ENCODE measurements around the gene CKB. TPM values are rescaled to one million over a fixed set of nuclear protein-coding genes. Genes with fewer than 3 reads are reported as not detected.

CKB gene
- total and polyA plus RNA-seq, 3 donors from 2014 or later = 504 to 1,322 (median 1,148) TPM

- Histone ChIP-seq H3K36me3 (ENCODE audit: low read depth, missing control alignments) (no peaks in the 10 kb centered on the region), H3K27ac (peak overlapping the region; percentile 55 to 59), H3K27me3 (no peaks in the 10 kb centered on the region), H3K4me1 (peaks cover 77% of the 10 kb centered on the region), H3K9me3 (no peaks in the 10 kb centered on the region), H3K4me3 (no peak overlapping the region)
- DNase-seq = no peak
- intact Hi-C loops (cut with DNase I; ENCODE audit: low total_unique reads) = no loop called here
- WGBS, 2 donors = 79 to 83% methylated on average over 23 to 33 of the region's 33 CpGs
- TF ChIP-seq POLR2A (IDR thresholded peaks at IDR 0.05) (no peak), CTCF (IDR thresholded peaks at IDR 0.05) (no peak)
Observed at GRCh38 chr14:103541709-103542604, 19.3 kb upstream of the CKB start.

- H3K27ac ChIP-seq = peak overlapping the region; percentile 55 to 62
- intact Hi-C loops (cut with DNase I; ENCODE audit: low total_unique reads) = no loop called here
Observed at GRCh38 chr14:103540821-103541708, 18.4 kb upstream of the CKB start.

GRCh38 chr14:103539056-103539825 lies 16.6 kb upstream of the CKB start:
- H3K4me3 ChIP-seq = no peak overlapping the region
- intact Hi-C loops (cut with DNase I; ENCODE audit: low total_unique reads) = no loop called here
- no peaks in the 10 kb centered on the region for H3K9me3 ChIP-seq
- peaks cover 83% of the 10 kb centered on the region for H3K4me1 ChIP-seq
- H3K27me3 ChIP-seq = no peaks in the 10 kb centered on the region
- 76 to 79% methylated on average over 27 to 28 of the region's 28 CpGs for WGBS, 2 donors
- no peak for DNase-seq
- H3K36me3 ChIP-seq (ENCODE audit: low read depth, missing control alignments) = no peaks in the 10 kb centered on the region
- TF ChIP-seq CTCF (IDR thresholded peaks at IDR 0.05) (no peak), POLR2A (IDR thresholded peaks at IDR 0.05) (no peak)
- H3K27ac ChIP-seq = peak overlapping the region; percentile 59 to 81

More at GRCh38 chr14:103540821-103541708, 18.4 kb upstream of the CKB start:
- Histone ChIP-seq H3K4me3 (no peak overlapping the region), H3K9me3 (no peaks in the 10 kb centered on the region), H3K36me3 (ENCODE audit: low read depth, missing control alignments) (no peaks in the 10 kb centered on the region), H3K27me3 (no peaks in the 10 kb centered on the region), H3K4me1 (peaks cover 77% of the 10 kb centered on the region)
- DNase-seq = no peak
- no peak for TF ChIP-seq CTCF (IDR thresholded peaks at IDR 0.05)
- no peak for TF ChIP-seq POLR2A (IDR thresholded peaks at IDR 0.05)
- WGBS, 2 donors = 72 to 74% methylated on average over 13 to 17 of the region's 17 CpGs

GRCh38 chr14:103538291-103539055 lies 15.8 kb upstream of the CKB start:
- Histone ChIP-seq H3K9me3 (no peaks in the 10 kb centered on the region), H3K36me3 (ENCODE audit: low read depth, missing control alignments) (no peaks in the 10 kb centered on the region), H3K27me3 (no peaks in the 10 kb centered on the region), H3K4me3 (no peak overlapping the region), H3K27ac (peak overlapping the region; percentile 59 to 81), H3K4me1 (peaks cover 83% of the 10 kb centered on the region)
- DNase-seq = peak; percentile 74
- WGBS, 2 donors = 46 to 50% methylated on average over 19 to 26 of the region's 30 CpGs
- TF ChIP-seq POLR2A (IDR thresholded peaks at IDR 0.05) (no peak), CTCF (IDR thresholded peaks at IDR 0.05) (no peak)
- intact Hi-C loops (cut with DNase I; ENCODE audit: low total_unique reads) = no loop called here
